Dermis blood vessel endothelial cell (primary cell): ENCODE data around the gene EPB42. TPM values are rescaled to one million over a fixed set of nuclear protein-coding genes. Genes with fewer than 3 reads are reported as not detected.
A peak's percentile ranks its signal among the peaks of the same experiment; 100 is the strongest.
"Not testable (repeated sequence)": the region's sequence is repeated elsewhere in the genome, so short reads cannot be mapped to it uniquely, and the experiment has no call there.

Source experiments
- DNase-seq: peaks from one replicate; pipeline ENCODE4 v3.0.0; 2010
- total RNA-seq: library from RNA; depleted of rRNA; stranded (reverse); fragments of >200 nt; gene quantifications from 2 replicates; pipeline ENCODE4 v1.2.3, GENCODE V29; 2014

EPB42 gene
- total RNA-seq, 1 donor from 2014 or later = not detected

GRCh38 chr15:43184407-43185124, 36.3 kb downstream of the EPB42 start:
- no peak for DNase-seq

- DNase-seq = no peak
Measured at GRCh38 chr15:43183270-43183669, 37.5 kb downstream of the EPB42 start.

- not testable (repeated sequence) for DNase-seq
Measured at GRCh38 chr15:43177147-43177546, 43.7 kb downstream of the EPB42 start.

GRCh38 chr15:43175656-43176309, 45.0 kb downstream of the EPB42 start:
- DNase-seq = not testable (repeated sequence)

GRCh38 chr15:43169888-43170287, 50.9 kb downstream of the EPB42 start:
- DNase-seq = no peak

GRCh38 chr15:43168192-43169107, 52.4 kb downstream of the EPB42 start:
- no peak for DNase-seq

GRCh38 chr15:43167261-43167660, 53.6 kb downstream of the EPB42 start:
- DNase-seq = not testable (repeated sequence)

GRCh38 chr15:43165801-43166325, 55.0 kb downstream of the EPB42 start:
- no peak for DNase-seq

GRCh38 chr15:43153269-43153668, 67.5 kb downstream of the EPB42 start:
- DNase-seq = no peak

GRCh38 chr15:43151688-43152087, 69.1 kb downstream of the EPB42 start:
- DNase-seq = no peak

- DNase-seq = peak; percentile 62
Measured at GRCh38 chr15:43150191-43150929, 70.5 kb downstream of the EPB42 start.

Other genes starting within 250 kb of the EPB42 start
- 31.2 and 35.6 TPM in 2 replicates for gene UBR1, start 115.0 kb downstream of the EPB42 start, total RNA-seq
- 21.3 and 21.4 TPM in 2 replicates for gene TMEM62, start 87.4 kb downstream of the EPB42 start, total RNA-seq
- 151 and 157 TPM in 2 replicates for gene CCNDBP1, start 35.6 kb downstream of the EPB42 start, total RNA-seq
- gene TGM5, start 45.9 kb upstream of the EPB42 start, total RNA-seq = not detected in 2 replicates
- gene TGM7, start 81.2 kb upstream of the EPB42 start, total RNA-seq = not detected in 2 replicates
- 6.3 and 8.3 TPM in 2 replicates for gene LCMT2, start 109.6 kb upstream of the EPB42 start, total RNA-seq
- 19.9 and 31.3 TPM in 2 replicates for gene ZSCAN29, start 150.0 kb upstream of the EPB42 start, total RNA-seq
- 15.3 and 15.7 TPM in 2 replicates for gene TUBGCP4, start 150.1 kb upstream of the EPB42 start, total RNA-seq